Left lung (tissue), 10 donors: ENCODE results near the gene ESPL1. TPM values are rescaled to one million over a fixed set of nuclear protein-coding genes. Genes with fewer than 3 reads are reported as not detected.

Experiments
- ATAC-seq: fragments of 200-7000 bp; cut with Tn5 transposase; one replicate; pipeline ENCODE4 v1.9.1; 2020; ENCODE audit warnings: moderate library complexity
- DNase-seq, 4 donors: peaks; one replicate each; pipeline ENCODE4 v3.0.0-alpha.2; 2013 to 2020
- H3K27ac ChIP-seq, 2 donors: fragments of 200-600 bp; sonication (generic) in 1 of 2; one replicate each; pipeline versions ENCODE4 v1.5.0 to v1.8.0; 2020 to 2021
- H3K27me3 ChIP-seq, 2 donors: fragments of 200-600 bp; sonication (generic) in 1 of 2; one replicate each; pipeline versions ENCODE4 v1.5.0 to v1.8.0; 2020 to 2021
- H3K36me3 ChIP-seq, 2 donors: fragments of 200-600 bp; sonication (generic) in 1 of 2; one replicate each; pipeline versions ENCODE4 v1.5.0 to v1.8.0; 2020 to 2021
- H3K4me1 ChIP-seq, 2 donors: fragments of 200-600 bp; one replicate each; pipeline ENCODE4 v1.8.0; 2021
- H3K4me3 ChIP-seq, 2 donors: fragments of 200-600 bp; sonication (generic) in 1 of 2; one replicate each; pipeline versions ENCODE4 v1.5.0 to v1.8.0; 2020 to 2021; ENCODE audit warnings: mild to moderate bottlenecking in 1 of 2
- H3K9me3 ChIP-seq, 2 donors: fragments of 200-600 bp; sonication (generic) in 1 of 2; one replicate each; pipeline versions ENCODE4 v1.5.0 to v1.8.0; 2020 to 2021
- intact Hi-C, 2 donors: fragments of 100-400 bp; cut with DNase I; formaldehyde crosslinking; loops; one replicate each; pipeline versions ENCODE4 v1.11.2 to v1.14.2; 2022
- polyA plus RNA-seq, 6 donors: library from polyadenylated mRNA; unstranded; fragments of 120-200 nt; gene quantifications; one replicate each; pipeline ENCODE4 v1.2.1, GENCODE V29; 2013; ENCODE audit not compliant: insufficient read length in 6 of 6
- total RNA-seq, 2 donors: library from RNA; stranded (reverse); fragmentation: NEBNext Ultra II Directional; extraction: Animal tissue kit (Norgen Biotek cat#: 25700); gene quantifications; one replicate each; pipeline ENCODE4 v1.2.1, GENCODE V29; 2021
- TF ChIP-seq, protein P1 (sequence below), 2 donors: fragments of 200-600 bp; sonication (generic) in 1 of 2; IDR thresholded peaks; one replicate each; pipeline versions ENCODE4 v1.5.0 to v1.8.0; 2021; ENCODE audit warnings: antibody characterized with exemption in 2 of 2
- donor health status: DM: no; HTN: yes; CAD: no.
- donor health status: DM: no; HTN: no; CAD: no.

The ESPL1 gene
- total and polyA plus RNA-seq, 8 donors: 2.8 to 21.7 (median 11.3) TPM

DNA sequence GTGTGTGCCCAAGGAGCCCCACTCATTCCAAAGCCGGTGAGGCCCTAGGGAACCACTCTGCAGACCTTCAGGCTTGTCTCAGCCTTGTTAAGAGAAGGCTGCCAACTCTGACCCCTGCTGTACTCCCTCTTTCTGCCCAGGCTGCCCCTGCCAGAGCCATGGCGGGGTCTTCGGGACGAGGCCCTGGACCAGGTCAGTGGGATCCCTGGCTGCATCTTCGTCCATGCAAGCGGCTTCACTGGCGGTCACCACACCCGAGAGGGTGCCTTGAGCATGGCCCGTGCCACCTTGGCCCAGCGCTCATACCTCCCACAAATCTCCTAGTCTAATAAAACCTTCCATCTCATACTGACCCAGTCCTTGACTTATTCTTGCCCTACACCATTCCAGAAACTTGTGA lies 38.7 kb downstream of the ESPL1 start:
- H3K36me3 ChIP-seq: peaks cover 6 to 95% of the 10 kb centered on the region in 2 donors
- TF ChIP-seq, protein P1, sequence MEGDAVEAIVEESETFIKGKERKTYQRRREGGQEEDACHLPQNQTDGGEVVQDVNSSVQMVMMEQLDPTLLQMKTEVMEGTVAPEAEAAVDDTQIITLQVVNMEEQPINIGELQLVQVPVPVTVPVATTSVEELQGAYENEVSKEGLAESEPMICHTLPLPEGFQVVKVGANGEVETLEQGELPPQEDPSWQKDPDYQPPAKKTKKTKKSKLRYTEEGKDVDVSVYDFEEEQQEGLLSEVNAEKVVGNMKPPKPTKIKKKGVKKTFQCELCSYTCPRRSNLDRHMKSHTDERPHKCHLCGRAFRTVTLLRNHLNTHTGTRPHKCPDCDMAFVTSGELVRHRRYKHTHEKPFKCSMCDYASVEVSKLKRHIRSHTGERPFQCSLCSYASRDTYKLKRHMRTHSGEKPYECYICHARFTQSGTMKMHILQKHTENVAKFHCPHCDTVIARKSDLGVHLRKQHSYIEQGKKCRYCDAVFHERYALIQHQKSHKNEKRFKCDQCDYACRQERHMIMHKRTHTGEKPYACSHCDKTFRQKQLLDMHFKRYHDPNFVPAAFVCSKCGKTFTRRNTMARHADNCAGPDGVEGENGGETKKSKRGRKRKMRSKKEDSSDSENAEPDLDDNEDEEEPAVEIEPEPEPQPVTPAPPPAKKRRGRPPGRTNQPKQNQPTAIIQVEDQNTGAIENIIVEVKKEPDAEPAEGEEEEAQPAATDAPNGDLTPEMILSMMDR (IDR thresholded peaks at IDR 0.05): no peak

DNA sequence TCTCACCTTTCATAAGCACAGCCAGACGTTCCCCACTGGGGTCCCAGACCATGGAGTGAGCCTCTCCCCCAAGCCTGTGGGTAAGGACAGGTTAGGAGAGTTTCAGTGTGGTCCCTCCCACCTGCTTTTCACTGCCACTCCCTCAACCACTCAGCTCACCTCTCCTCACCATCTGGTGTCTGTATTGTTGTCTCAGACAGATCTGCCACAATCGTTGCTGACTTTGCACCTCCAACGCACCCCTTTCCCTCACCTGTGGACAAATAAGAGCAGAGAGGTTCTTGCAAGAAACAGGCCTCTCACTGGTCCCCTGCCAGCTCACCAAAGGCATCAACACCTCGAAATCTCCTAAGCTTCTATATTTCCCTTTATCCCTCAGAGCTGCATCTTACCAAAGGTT lies 40.2 kb downstream of the ESPL1 start:
- Histone ChIP-seq H3K36me3 (peaks cover 6 to 88% of the 10 kb centered on the region in 2 donors), H3K9me3 (no peaks in the 10 kb centered on the region)
- TF ChIP-seq, protein P1 (IDR thresholded peaks at IDR 0.05): no peak

More for the DNA sequence above, 38.7 kb downstream of the ESPL1 start:
- intact Hi-C loops: no loop called here
- H3K9me3 ChIP-seq: no peaks in the 10 kb centered on the region
- H3K4me1 ChIP-seq: peaks cover 0 to 9% of the 10 kb centered on the region in 2 donors
- ATAC-seq: no peak
- no peaks in the 10 kb centered on the region for H3K27me3 ChIP-seq
- DNase-seq: no peak
- no peak overlapping the region for H3K4me3 ChIP-seq
- no peak overlapping the region for H3K27ac ChIP-seq

DNA sequence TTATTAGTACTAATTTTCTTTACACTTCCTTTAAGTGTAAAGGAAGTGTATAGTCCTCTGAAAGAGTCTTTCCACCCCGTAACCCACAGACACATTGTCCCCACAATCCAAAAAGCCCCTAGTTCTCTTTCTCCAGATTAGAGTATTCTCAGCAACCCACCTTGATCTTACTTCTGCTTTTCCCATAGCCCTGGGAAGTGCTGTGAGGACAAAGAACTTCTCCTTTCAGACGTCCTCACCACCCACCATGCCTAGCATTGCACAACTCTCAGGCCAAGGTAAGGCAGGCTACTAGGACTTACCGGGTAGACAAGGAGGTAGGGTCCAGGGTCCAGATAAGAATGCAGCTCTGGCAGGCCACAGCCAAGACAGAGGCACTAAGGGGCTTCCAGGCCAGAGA lies 45.9 kb downstream of the ESPL1 start:
- DNase-seq: no peak
- H3K9me3 ChIP-seq: no peaks in the 10 kb centered on the region
- H3K4me3 ChIP-seq: no peak overlapping the region
- no peak for ATAC-seq
- intact Hi-C loops: no loop called here
- H3K27me3 ChIP-seq: no peaks in the 10 kb centered on the region
- peaks cover 0 to 4% of the 10 kb centered on the region in 2 donors for H3K4me1 ChIP-seq
- H3K36me3 ChIP-seq: peaks cover 0 to 87% of the 10 kb centered on the region in 2 donors
- TF ChIP-seq, protein P1 (IDR thresholded peaks at IDR 0.05): no peak
- H3K27ac ChIP-seq: no peak overlapping the region

More for the DNA sequence above, 40.2 kb downstream of the ESPL1 start:
- no peak overlapping the region for H3K4me3 ChIP-seq
- ATAC-seq: no peak
- no peak for DNase-seq
- intact Hi-C loops: no loop called here
- no peaks in the 10 kb centered on the region for H3K27me3 ChIP-seq
- no peak overlapping the region for H3K27ac ChIP-seq
- no peaks in the 10 kb centered on the region for H3K4me1 ChIP-seq

DNA sequence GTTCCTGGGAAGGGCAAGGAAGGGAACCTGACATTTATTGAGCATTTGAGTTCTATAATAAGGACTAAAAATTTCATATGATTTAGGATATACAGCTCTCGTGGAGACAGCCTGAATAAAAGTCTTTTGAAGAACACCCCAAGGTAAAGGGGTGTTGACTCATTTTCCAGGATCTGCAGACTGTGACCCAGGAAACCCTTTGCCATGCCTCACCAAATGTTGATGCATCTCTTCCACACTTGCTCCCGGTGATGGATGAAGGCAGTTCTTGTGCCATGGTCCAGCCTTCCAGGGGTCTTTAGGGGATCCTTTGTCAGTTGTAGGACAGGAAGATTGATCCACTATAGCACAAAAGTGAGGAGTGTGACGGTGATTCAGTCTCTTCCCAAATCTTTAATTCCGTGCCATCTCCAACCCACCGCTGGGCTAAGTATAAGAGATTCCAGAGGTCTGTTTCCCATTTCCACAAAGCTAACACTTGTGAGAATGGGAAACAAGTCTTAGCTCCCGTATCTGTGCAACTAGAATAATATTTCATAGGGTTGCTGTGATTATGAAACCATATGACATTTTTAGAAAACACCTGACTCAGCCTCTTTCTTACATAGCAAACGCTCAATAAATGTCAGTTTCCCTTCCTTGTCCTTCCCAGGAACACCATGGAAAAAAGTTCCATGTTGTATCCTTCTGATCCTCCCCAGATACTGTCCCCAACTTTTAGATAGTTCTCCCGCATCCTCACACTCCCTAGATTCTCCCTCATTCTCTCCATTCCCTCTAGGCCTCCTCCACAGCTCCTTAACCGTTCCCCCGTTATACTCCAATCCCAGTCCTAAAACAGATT lies 52.5 kb downstream of the ESPL1 start:
- H3K27ac ChIP-seq: peak overlapping the region; percentile 91 to 97
- TF ChIP-seq, protein P1 (IDR thresholded peaks at IDR 0.05): no peak

DNA sequence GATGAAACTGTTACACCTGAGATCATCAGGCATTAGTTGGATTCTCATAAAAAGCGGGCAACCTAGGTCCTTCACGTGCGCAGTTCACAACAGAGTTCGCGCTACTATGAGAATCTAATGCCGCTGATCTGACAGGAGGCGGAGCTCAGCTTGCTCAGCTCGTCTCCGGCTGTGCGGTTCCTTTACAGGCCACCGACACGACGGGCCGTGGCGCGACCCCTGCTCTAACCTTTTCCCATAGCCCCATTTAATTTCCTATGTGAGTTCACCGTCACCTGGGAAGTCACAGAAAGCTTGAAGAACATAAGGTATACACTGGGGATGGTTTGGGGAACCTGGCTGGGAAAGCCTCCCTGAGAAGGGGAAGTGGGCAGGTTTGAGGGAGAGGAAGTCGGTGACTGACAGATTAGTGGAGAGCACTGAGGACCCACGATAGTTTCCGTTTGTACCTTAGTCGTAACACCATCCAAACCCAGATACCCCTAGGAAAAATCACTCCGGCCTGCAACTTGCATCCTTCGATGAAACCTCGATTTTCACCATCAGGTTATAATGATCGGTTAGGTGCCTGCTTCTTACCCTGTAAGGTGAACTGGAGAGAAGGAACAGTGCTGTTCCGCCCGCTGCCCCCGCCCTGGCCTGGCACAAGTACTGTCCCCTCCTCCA lies 56.1 kb downstream of the ESPL1 start:
- TF ChIP-seq, protein P1 (IDR thresholded peaks at IDR 0.05): no peak
- intact Hi-C loops: loop anchor here in 1 of 2 donors (10.0 kb wide), 1 partner anchor 181 kb away; the partner anchor contains the start of genes NPFF and TARBP2

More for the DNA sequence above, 52.5 kb downstream of the ESPL1 start:
- no peak for ATAC-seq
- H3K4me3 ChIP-seq: peak overlapping the region; percentile 55 to 65
- intact Hi-C loops: loop anchor here in 1 of 2 donors (10.0 kb wide), 1 partner anchor 184 kb away; the partner anchor contains the start of genes NPFF and TARBP2
- no peaks in the 10 kb centered on the region for H3K9me3 ChIP-seq
- H3K36me3 ChIP-seq: peaks cover 0 to 36% of the 10 kb centered on the region in 2 donors
- peaks cover 17 to 40% of the 10 kb centered on the region in 2 donors for H3K4me1 ChIP-seq
- DNase-seq: no peak
- H3K27me3 ChIP-seq: peaks cover 0 to 4% of the 10 kb centered on the region in 2 donors

More for the DNA sequence above, 56.1 kb downstream of the ESPL1 start:
- Histone ChIP-seq H3K4me1 (peaks cover 17 to 48% of the 10 kb centered on the region in 2 donors), H3K27me3 (peaks cover 0 to 38% of the 10 kb centered on the region in 2 donors), H3K36me3 (peaks cover 0 to 5% of the 10 kb centered on the region in 2 donors), H3K9me3 (no peaks in the 10 kb centered on the region), H3K27ac (peak overlapping the region; percentile 89 to 90), H3K4me3 (peak overlapping the region; percentile 54 to 73)
- ATAC-seq: no peak
- peak in 2 of 4 donors; percentile 36 to 49 for DNase-seq
